Breast epithelium (tissue), 4 donors: ENCODE measurements around the gene CCDC157. TPM values are rescaled to one million over a fixed set of nuclear protein-coding genes. Genes with fewer than 3 reads are reported as not detected.

ENCODE experiments used
- DNase-seq, 2 donors: peaks; one replicate each; pipeline ENCODE4 v3.0.0-alpha.2; 2019; ENCODE audit warnings: low spot score in 2 of 2
- H3K27ac ChIP-seq, 2 donors: fragments of 200-600 bp; sonication (generic) in 1 of 2; one replicate each; pipeline ENCODE4 v1.5.1; 2016 to 2019; ENCODE audit warnings: mild to moderate bottlenecking in 1 of 2
- H3K27me3 ChIP-seq, 2 donors: fragments of 200-600 bp; sonication (generic) in 1 of 2; one replicate each; pipeline versions ENCODE4 v1.5.1 to v1.6.0; 2017 to 2019; ENCODE audit warnings: control low read depth in 1 of 2, mild to moderate bottlenecking in 1 of 2
- H3K36me3 ChIP-seq: fragments of 200-600 bp; one replicate; pipeline ENCODE4 v1.5.1; 2019
- H3K4me1 ChIP-seq, 2 donors: fragments of 200-600 bp; sonication (generic); one replicate each; pipeline ENCODE4 v1.5.1; 2016 to 2019; ENCODE audit warnings: control low read depth in 1 of 2
- H3K4me3 ChIP-seq, 3 donors: fragments of 200-600 bp; sonication (generic); 1 replicate in 2 of 3; 2 replicates in 1 of 3; pipeline ENCODE4 v1.5.1; 2016 to 2019; ENCODE audit warnings: mild to moderate bottlenecking in 3 of 3, moderate library complexity in 2 of 3
- H3K9me3 ChIP-seq, 2 donors: fragments of 200-600 bp; sonication (generic) in 1 of 2; one replicate each; pipeline ENCODE4 v1.5.1; 2016 to 2019; ENCODE audit warnings: control low read depth in 1 of 2
- CTCF ChIP-seq, 3 donors: fragments of 450-650 bp; IDR thresholded peaks; one replicate each; pipeline ENCODE4 v1.5.1; 2016 to 2017; ENCODE audit warnings: antibody characterized with exemption in 3 of 3, mild to moderate bottlenecking in 3 of 3, moderate library complexity in 3 of 3
- POLR2A ChIP-seq: fragments of 450-650 bp; IDR thresholded peaks from one replicate; pipeline ENCODE4 v1.6.1; 2016; ENCODE audit warnings: antibody characterized with exemption, mild to moderate bottlenecking, moderate library complexity
- POLR2AphosphoS5 ChIP-seq, 3 donors: sonication (generic); formaldehyde crosslinking; IDR thresholded peaks; one replicate each; pipeline ENCODE4 v1.6.1; 2017; ENCODE audit warnings: antibody characterized with exemption in 3 of 3
- intact Hi-C: fragments of 100-400 bp; cut with DNase I; formaldehyde crosslinking; loops from one replicate; pipeline ENCODE4 v1.15.1; 2023; ENCODE audit warnings: low total_unique reads
- total RNA-seq, 3 donors: library from RNA; depleted of rRNA; stranded (reverse); fragments of >200 nt; gene quantifications; one replicate each; pipeline ENCODE4 v1.1.0, GENCODE V29; 2016

CCDC157 gene
- total RNA-seq, 3 donors from 2014 or later = 2.6 to 7.5 (median 6.6) TPM

- intact Hi-C loops = no loop called here
- DNase-seq = peak in 1 of 2 donors; percentile 72
- no peaks in the 10 kb centered on the region for H3K27me3 ChIP-seq
- peak overlapping the region; percentile 88 to 96 for H3K27ac ChIP-seq
- H3K4me3 ChIP-seq = peak overlapping the region in 1 of 3 donors; percentile 3
- TF ChIP-seq CTCF (IDR thresholded peaks at IDR 0.05) (no peak), POLR2AphosphoS5 (IDR thresholded peaks at IDR 0.05) (peak in 1 of 3 donors; percentile 37)
- no peaks in the 10 kb centered on the region for H3K36me3 ChIP-seq
- peaks cover 38 to 64% of the 10 kb centered on the region in 2 donors for H3K4me1 ChIP-seq
- H3K9me3 ChIP-seq = no peaks in the 10 kb centered on the region
Observed at GRCh38 chr22:30309951-30310741, 46.7 kb upstream of the CCDC157 start.

GRCh38 chr22:30310881-30311771 lies 45.7 kb upstream of the CCDC157 start:
- no peaks in the 10 kb centered on the region for H3K27me3 ChIP-seq
- DNase-seq = peak; percentile 78 to 81
- TF ChIP-seq CTCF (IDR thresholded peaks at IDR 0.05) (no peak), POLR2A (no peak), POLR2AphosphoS5 (IDR thresholded peaks at IDR 0.05) (no peak)
- H3K9me3 ChIP-seq = no peaks in the 10 kb centered on the region
- intact Hi-C loops = no loop called here
- H3K27ac ChIP-seq = peak overlapping the region; percentile 88 to 96
- no peaks in the 10 kb centered on the region for H3K36me3 ChIP-seq
- H3K4me1 ChIP-seq = peaks cover 29 to 54% of the 10 kb centered on the region in 2 donors
- peak overlapping the region in 1 of 3 donors; percentile 29 for H3K4me3 ChIP-seq

- Histone ChIP-seq H3K4me3 (no peak overlapping the region), H3K27me3 (no peaks in the 10 kb centered on the region), H3K36me3 (no peaks in the 10 kb centered on the region), H3K4me1 (peaks cover 25 to 46% of the 10 kb centered on the region in 2 donors), H3K9me3 (no peaks in the 10 kb centered on the region), H3K27ac (peak overlapping the region; percentile 88 to 96)
- TF ChIP-seq POLR2AphosphoS5 (IDR thresholded peaks at IDR 0.05) = no peak
- no peak for TF ChIP-seq POLR2A
- no peak for TF ChIP-seq CTCF (IDR thresholded peaks at IDR 0.05)
- no peak for DNase-seq
- intact Hi-C loops = no loop called here
Observed at GRCh38 chr22:30312053-30312452, 44.8 kb upstream of the CCDC157 start.

GRCh38 chr22:30313527-30314363 lies 43.1 kb upstream of the CCDC157 start:
- Histone ChIP-seq H3K36me3 (no peaks in the 10 kb centered on the region), H3K27ac (peak overlapping the region; percentile 62 to 68), H3K4me3 (no peak overlapping the region), H3K4me1 (peaks cover 21 to 35% of the 10 kb centered on the region in 2 donors), H3K9me3 (no peaks in the 10 kb centered on the region), H3K27me3 (no peaks in the 10 kb centered on the region)
- intact Hi-C loops = no loop called here
- no peak for DNase-seq
- TF ChIP-seq CTCF (IDR thresholded peaks at IDR 0.05) (no peak), POLR2A (no peak), POLR2AphosphoS5 (IDR thresholded peaks at IDR 0.05) (no peak)
